Activated T-helper 1 cell treated with anti-CD3 and anti-CD28 coated beads, Interleukin-12 subunit alpha, Interleukin-12 subunit beta, Interleukin-2, Interleukin-4 antibody, amounts not matched to agents 30 ng/mL and 10 ng/mL and 1 ng/mL, durations not matched to agents 14 hours and 24 hours and 36 hours (primary cell): ENCODE results near the gene HEXIM2. TPM values are rescaled to one million over a fixed set of nuclear protein-coding genes. Genes with fewer than 3 reads are reported as not detected.
A peak's percentile ranks its signal among the peaks of the same experiment; 100 is the strongest.

Experiments
- DNase-seq: peaks from one replicate; pipeline ENCODE4 v3.0.0; 2021; ENCODE audit warnings: low spot score
- H3K27ac Mint-ChIP-seq: one replicate; pipeline ENCODE4 v1.8.0; 2021; ENCODE audit warnings: mild to moderate bottlenecking, mixed read lengths
- H3K27me3 Mint-ChIP-seq: one replicate; pipeline ENCODE4 v1.8.0; 2022; ENCODE audit warnings: mild to moderate bottlenecking, moderate library complexity, mixed read lengths; ENCODE audit not compliant: insufficient read depth
- H3K36me3 Mint-ChIP-seq: one replicate; pipeline ENCODE4 v1.8.0; 2021; ENCODE audit warnings: low read depth, mixed read lengths
- H3K4me1 Mint-ChIP-seq: one replicate; pipeline ENCODE4 v1.8.0; 2021; ENCODE audit warnings: low read depth, mixed read lengths
- H3K4me3 Mint-ChIP-seq: one replicate; pipeline ENCODE4 v1.8.0; 2021; ENCODE audit warnings: mild to moderate bottlenecking, moderate library complexity, mixed read lengths
- H3K9me3 Mint-ChIP-seq: one replicate; pipeline ENCODE4 v1.8.0; 2021; ENCODE audit warnings: mixed read lengths
- intact Hi-C: fragments of 100-400 bp; cut with micrococcal nuclease; formaldehyde crosslinking; loops from one replicate; pipeline ENCODE4 v1.15.1; 2024
- total RNA-seq: library from RNA; stranded (reverse); gene quantifications from 2 replicates; pipeline ENCODE4 v1.2.3, GENCODE V29; 2022

HEXIM2 gene
- total RNA-seq, 1 donor from 2014 or later = 6.7 TPM

GRCh38 chr17:45171338-45172231 lies 9.9 kb downstream of the HEXIM2 start:
- Mint-ChIP-seq H3K9me3 (no peaks in the 10 kb centered on the region), H3K27me3 (no peaks in the 10 kb centered on the region), H3K4me1 (peaks cover 22% of the 10 kb centered on the region), H3K36me3 (no peaks in the 10 kb centered on the region), H3K4me3 (no peak overlapping the region), H3K27ac (peak overlapping the region; percentile 68)
- intact Hi-C loops = loop anchor here (1.0 kb wide), 1 partner anchor 10 kb away; the partner anchor contains the start of gene HEXIM2
- no peak for DNase-seq

GRCh38 chr17:45172232-45172540 lies 10.5 kb downstream of the HEXIM2 start:
- Mint-ChIP-seq H3K9me3 (no peaks in the 10 kb centered on the region), H3K27ac (peak overlapping the region; percentile 18), H3K4me3 (no peak overlapping the region), H3K36me3 (no peaks in the 10 kb centered on the region), H3K27me3 (no peaks in the 10 kb centered on the region), H3K4me1 (peaks cover 22% of the 10 kb centered on the region)
- no peak for DNase-seq
- intact Hi-C loops = loop anchor here (1.0 kb wide), 1 partner anchor 11 kb away; the partner anchor contains the start of gene HEXIM2

- peak overlapping the region; percentile 75 for H3K4me3 Mint-ChIP-seq
- peak overlapping the region; percentile 94 for H3K27ac Mint-ChIP-seq
- intact Hi-C loops = loop anchor here (1.0 kb wide), 2 partner anchors 11 to 22 kb away; partner anchors contain the start of gene HEXIM2
- H3K36me3 Mint-ChIP-seq = no peaks in the 10 kb centered on the region
- peak; percentile 28 for DNase-seq
- no peaks in the 10 kb centered on the region for H3K27me3 Mint-ChIP-seq
- H3K9me3 Mint-ChIP-seq = no peaks in the 10 kb centered on the region
- peaks cover 22% of the 10 kb centered on the region for H3K4me1 Mint-ChIP-seq
Observed at GRCh38 chr17:45172541-45173286, 11.0 kb downstream of the HEXIM2 start.

- H3K27ac Mint-ChIP-seq = no peak overlapping the region
- H3K27me3 Mint-ChIP-seq = peaks cover 1% of the 10 kb centered on the region
- no peaks in the 10 kb centered on the region for H3K36me3 Mint-ChIP-seq
- DNase-seq = no peak
- H3K9me3 Mint-ChIP-seq = no peaks in the 10 kb centered on the region
- H3K4me3 Mint-ChIP-seq = no peak overlapping the region
- intact Hi-C loops = no loop called here
- H3K4me1 Mint-ChIP-seq = peaks cover 18% of the 10 kb centered on the region
Observed at GRCh38 chr17:45175759-45176115, 14.1 kb downstream of the HEXIM2 start.

- no peak for DNase-seq
- H3K4me3 Mint-ChIP-seq = no peak overlapping the region
- intact Hi-C loops = no loop called here
- no peaks in the 10 kb centered on the region for H3K9me3 Mint-ChIP-seq
- H3K27me3 Mint-ChIP-seq = peaks cover 1% of the 10 kb centered on the region
- peaks cover 7% of the 10 kb centered on the region for H3K4me1 Mint-ChIP-seq
- no peak overlapping the region for H3K27ac Mint-ChIP-seq
- H3K36me3 Mint-ChIP-seq = no peaks in the 10 kb centered on the region
Observed at GRCh38 chr17:45177563-45177962, 15.9 kb downstream of the HEXIM2 start.

- Mint-ChIP-seq H3K4me1 (no peaks in the 10 kb centered on the region), H3K4me3 (no peak overlapping the region), H3K27ac (no peak overlapping the region), H3K9me3 (no peaks in the 10 kb centered on the region), H3K27me3 (peaks cover 11% of the 10 kb centered on the region), H3K36me3 (no peaks in the 10 kb centered on the region)
- DNase-seq = no peak
- intact Hi-C loops = no loop called here
Observed at GRCh38 chr17:45184144-45184543, 22.5 kb downstream of the HEXIM2 start.

- Mint-ChIP-seq H3K27me3 (peaks cover 12% of the 10 kb centered on the region), H3K36me3 (no peaks in the 10 kb centered on the region), H3K4me1 (no peaks in the 10 kb centered on the region), H3K9me3 (no peaks in the 10 kb centered on the region), H3K27ac (no peak overlapping the region), H3K4me3 (no peak overlapping the region)
- DNase-seq = no peak
- intact Hi-C loops = no loop called here
Observed at GRCh38 chr17:45186801-45187354, 25.2 kb downstream of the HEXIM2 start.

GRCh38 chr17:45189009-45189408 lies 27.3 kb downstream of the HEXIM2 start:
- Mint-ChIP-seq H3K27ac (no peak overlapping the region), H3K9me3 (no peaks in the 10 kb centered on the region), H3K4me1 (no peaks in the 10 kb centered on the region), H3K27me3 (peaks cover 10% of the 10 kb centered on the region), H3K4me3 (no peak overlapping the region), H3K36me3 (no peaks in the 10 kb centered on the region)
- no peak for DNase-seq
- intact Hi-C loops = no loop called here

- no peak for DNase-seq
- intact Hi-C loops = no loop called here
- H3K36me3 Mint-ChIP-seq = no peaks in the 10 kb centered on the region
- H3K4me1 Mint-ChIP-seq = no peaks in the 10 kb centered on the region
- H3K27ac Mint-ChIP-seq = no peak overlapping the region
- no peaks in the 10 kb centered on the region for H3K9me3 Mint-ChIP-seq
- H3K27me3 Mint-ChIP-seq = peaks cover 7% of the 10 kb centered on the region
- no peak overlapping the region for H3K4me3 Mint-ChIP-seq
Observed at GRCh38 chr17:45190503-45191255, 29.0 kb downstream of the HEXIM2 start.

- Mint-ChIP-seq H3K4me1 (no peaks in the 10 kb centered on the region), H3K27ac (no peak overlapping the region), H3K4me3 (no peak overlapping the region), H3K36me3 (no peaks in the 10 kb centered on the region), H3K27me3 (no peaks in the 10 kb centered on the region), H3K9me3 (no peaks in the 10 kb centered on the region)
- intact Hi-C loops = no loop called here
- no peak for DNase-seq
Observed at GRCh38 chr17:45195424-45195823, 33.7 kb downstream of the HEXIM2 start.

GRCh38 chr17:45197108-45197507 lies 35.4 kb downstream of the HEXIM2 start:
- no peaks in the 10 kb centered on the region for H3K4me1 Mint-ChIP-seq
- intact Hi-C loops = loop anchor here (1.0 kb wide), 2 partner anchors 45 to 62 kb away; partner anchors contain the start of gene ACBD4
- H3K27ac Mint-ChIP-seq = no peak overlapping the region
- no peaks in the 10 kb centered on the region for H3K36me3 Mint-ChIP-seq
- DNase-seq = no peak
- no peaks in the 10 kb centered on the region for H3K9me3 Mint-ChIP-seq
- no peak overlapping the region for H3K4me3 Mint-ChIP-seq
- no peaks in the 10 kb centered on the region for H3K27me3 Mint-ChIP-seq

GRCh38 chr17:45197555-45198334 lies 36.1 kb downstream of the HEXIM2 start:
- Mint-ChIP-seq H3K27me3 (no peaks in the 10 kb centered on the region), H3K27ac (no peak overlapping the region)
- intact Hi-C loops = loop anchor here (1.0 to 2.0 kb wide), 3 partner anchors 45 to 62 kb away; partner anchors contain the start of genes ACBD4 and HEXIM1

More at GRCh38 chr17:45197555-45198334, 36.1 kb downstream of the HEXIM2 start:
- Mint-ChIP-seq H3K4me3 (no peak overlapping the region), H3K4me1 (no peaks in the 10 kb centered on the region), H3K36me3 (no peaks in the 10 kb centered on the region), H3K9me3 (no peaks in the 10 kb centered on the region)
- DNase-seq = peak; percentile 79
